ENCODE measurements around the gene APP.

APP gene

DNA sequence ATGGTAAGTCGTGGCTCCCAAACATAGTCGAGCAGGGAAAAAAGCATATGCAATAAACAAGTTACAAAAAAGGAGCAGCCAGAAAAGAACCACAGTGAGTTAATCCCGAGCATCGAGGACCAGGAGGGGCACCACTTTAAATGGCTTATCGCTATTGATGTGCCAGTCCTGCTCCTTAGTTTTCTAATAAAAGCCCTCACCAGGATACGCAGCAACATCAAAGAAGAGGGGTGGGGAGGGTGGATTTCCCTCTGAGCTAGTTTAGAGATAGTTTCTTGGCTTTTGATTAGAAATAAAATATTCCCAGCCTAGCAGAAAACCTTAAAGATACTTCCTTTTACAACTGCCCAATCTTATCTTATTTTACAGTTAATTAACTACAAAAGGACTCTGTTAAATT is 265.4 kb downstream of the APP start:
- H3K4me3 ChIP-seq (ENCODE audit: insufficient read depth, low read depth, low read length) = no peak overlapping the region
- peaks cover 9% of the 10 kb centered on the region for H3K36me3 ChIP-seq (ENCODE audit: control insufficient read depth, insufficient read depth, low read length)
- 55 to 60% methylated on average over 5 to 6 of the region's 6 CpGs for WGBS, 2 experiments
- no peaks in the 10 kb centered on the region for H3K27me3 ChIP-seq (ENCODE audit: control insufficient read depth, insufficient read depth, low read length, poor library complexity, severe bottlenecking)
- no peak overlapping the region for H3K27ac ChIP-seq (ENCODE audit: insufficient read depth, low read depth, low read length, poor library complexity, severe bottlenecking)
- H3K9me3 ChIP-seq (ENCODE audit: control insufficient read depth, low read length) = no peaks in the 10 kb centered on the region
- H3K4me1 ChIP-seq (ENCODE audit: control insufficient read depth, insufficient read depth, low read length) = peaks cover 14% of the 10 kb centered on the region

- 100% methylated on average over 1 of the region's 1 CpG; no CpG with 5 or more reads in 1 of the 2 experiments for WGBS, 2 experiments
- Histone ChIP-seq H3K27ac (ENCODE audit: insufficient read depth, low read depth, low read length, poor library complexity, severe bottlenecking) (no peak overlapping the region), H3K4me1 (ENCODE audit: control insufficient read depth, insufficient read depth, low read length) (peaks cover 14% of the 10 kb centered on the region), H3K36me3 (ENCODE audit: control insufficient read depth, insufficient read depth, low read length) (peaks cover 11% of the 10 kb centered on the region), H3K4me3 (ENCODE audit: insufficient read depth, low read depth, low read length) (no peak overlapping the region), H3K27me3 (ENCODE audit: control insufficient read depth, insufficient read depth, low read length, poor library complexity, severe bottlenecking) (no peaks in the 10 kb centered on the region), H3K9me3 (ENCODE audit: control insufficient read depth, low read length) (no peaks in the 10 kb centered on the region)
Observed at GRCh38 chr21:25904044-25904695, 266.4 kb downstream of the APP start.

DNA sequence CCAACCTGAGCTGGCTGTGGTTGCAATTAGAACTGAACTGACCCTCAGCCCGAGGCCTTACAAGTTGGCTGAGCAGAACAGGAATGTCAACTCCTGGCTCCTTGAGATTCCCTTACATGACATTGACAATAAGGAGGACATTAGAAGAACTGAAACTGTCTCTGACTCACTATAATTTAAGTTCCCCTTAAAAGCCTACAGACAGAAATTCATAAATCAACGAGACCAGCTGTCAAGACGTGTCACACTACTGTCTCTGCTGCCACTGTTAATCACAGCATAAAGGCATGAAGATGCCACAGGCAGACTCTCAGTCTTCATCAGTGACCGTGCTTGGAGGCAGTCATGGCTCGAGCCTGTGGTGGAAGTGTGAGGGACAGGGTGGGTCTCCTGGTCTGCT is 267.0 kb downstream of the APP start:
- WGBS, 2 experiments = 95 to 98% methylated on average over 5 of the region's 5 CpGs
- Histone ChIP-seq H3K27me3 (ENCODE audit: control insufficient read depth, insufficient read depth, low read length, poor library complexity, severe bottlenecking) (no peaks in the 10 kb centered on the region), H3K4me3 (ENCODE audit: insufficient read depth, low read depth, low read length) (no peak overlapping the region), H3K27ac (ENCODE audit: insufficient read depth, low read depth, low read length, poor library complexity, severe bottlenecking) (no peak overlapping the region), H3K36me3 (ENCODE audit: control insufficient read depth, insufficient read depth, low read length) (peaks cover 16% of the 10 kb centered on the region), H3K9me3 (ENCODE audit: control insufficient read depth, low read length) (no peaks in the 10 kb centered on the region), H3K4me1 (ENCODE audit: control insufficient read depth, insufficient read depth, low read length) (peaks cover 14% of the 10 kb centered on the region)

DNA sequence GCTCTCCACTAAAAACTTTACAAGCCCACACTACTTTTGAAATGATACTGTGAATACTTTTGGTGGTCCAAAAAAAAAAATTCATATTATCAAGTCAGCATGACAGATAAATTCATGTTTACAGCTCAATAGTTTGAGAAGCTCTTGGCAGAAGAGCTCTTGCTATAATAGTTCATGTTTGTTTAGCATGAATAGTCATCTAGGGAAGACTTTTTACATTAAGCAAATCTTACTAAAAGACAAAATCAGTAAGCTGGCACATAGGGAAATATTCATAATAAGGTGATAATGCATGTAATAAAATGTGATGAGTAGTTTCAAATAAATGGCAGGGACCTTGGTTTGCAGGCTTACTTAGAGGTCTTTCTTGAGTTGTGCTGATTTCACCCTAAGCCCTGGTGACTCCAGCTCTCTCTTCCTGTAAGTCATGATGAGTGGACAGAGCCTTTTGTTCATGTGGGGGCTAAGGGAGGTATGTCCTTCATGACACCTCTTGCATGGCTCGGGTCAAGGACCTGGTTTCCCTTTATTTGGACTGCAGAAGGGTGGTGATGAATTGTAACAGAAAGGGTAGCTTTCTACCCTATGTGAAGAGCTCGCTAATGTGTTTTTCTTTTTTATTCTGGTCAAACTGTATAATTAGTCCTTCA is 269.1 kb downstream of the APP start:
- Histone ChIP-seq H3K27me3 (ENCODE audit: control insufficient read depth, insufficient read depth, low read length, poor library complexity, severe bottlenecking) (no peaks in the 10 kb centered on the region), H3K4me3 (ENCODE audit: insufficient read depth, low read depth, low read length) (no peak overlapping the region), H3K9me3 (ENCODE audit: control insufficient read depth, low read length) (no peaks in the 10 kb centered on the region), H3K27ac (ENCODE audit: insufficient read depth, low read depth, low read length, poor library complexity, severe bottlenecking) (no peak overlapping the region), H3K36me3 (ENCODE audit: control insufficient read depth, insufficient read depth, low read length) (peaks cover 30% of the 10 kb centered on the region), H3K4me1 (ENCODE audit: control insufficient read depth, insufficient read depth, low read length) (peaks cover 14% of the 10 kb centered on the region)
- WGBS, 2 experiments = 96 to 100% methylated on average over 2 of the region's 2 CpGs

- 91 to 93% methylated on average over 3 of the region's 3 CpGs for WGBS, 2 experiments
- H3K27me3 ChIP-seq (ENCODE audit: control insufficient read depth, insufficient read depth, low read length, poor library complexity, severe bottlenecking) = no peaks in the 10 kb centered on the region
- peaks cover 43% of the 10 kb centered on the region for H3K36me3 ChIP-seq (ENCODE audit: control insufficient read depth, insufficient read depth, low read length)
- H3K4me3 ChIP-seq (ENCODE audit: insufficient read depth, low read depth, low read length) = no peak overlapping the region
- H3K4me1 ChIP-seq (ENCODE audit: control insufficient read depth, insufficient read depth, low read length) = no peaks in the 10 kb centered on the region
- H3K9me3 ChIP-seq (ENCODE audit: control insufficient read depth, low read length) = no peaks in the 10 kb centered on the region
- peak overlapping the region; percentile 17 for H3K27ac ChIP-seq (ENCODE audit: insufficient read depth, low read depth, low read length, poor library complexity, severe bottlenecking)
Observed at GRCh38 chr21:25898671-25899070, 271.9 kb downstream of the APP start.

DNA sequence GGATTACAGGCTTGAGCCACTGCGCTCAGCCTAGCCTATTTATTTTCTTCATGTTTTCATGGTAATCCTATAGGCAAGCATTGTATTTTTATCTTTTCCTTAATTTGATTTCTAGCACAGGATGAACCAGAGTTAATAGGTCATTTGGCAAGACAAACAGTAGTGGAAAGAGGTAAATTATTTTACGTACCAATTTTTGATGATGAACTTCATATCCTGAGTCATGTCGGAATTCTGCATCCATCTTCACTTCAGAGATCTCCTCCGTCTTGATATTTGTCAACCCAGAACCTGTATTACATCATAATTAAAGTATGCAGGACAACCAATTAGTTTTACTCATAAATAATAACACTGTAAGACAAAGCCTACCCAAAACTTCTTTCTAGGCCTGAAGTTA is 273.2 kb downstream of the APP start:
- H3K36me3 ChIP-seq (ENCODE audit: control insufficient read depth, insufficient read depth, low read length) = peaks cover 43% of the 10 kb centered on the region
- H3K4me1 ChIP-seq (ENCODE audit: control insufficient read depth, insufficient read depth, low read length) = no peaks in the 10 kb centered on the region
- 92 to 95% methylated on average over 4 of the region's 4 CpGs for WGBS, 2 experiments
- no peaks in the 10 kb centered on the region for H3K27me3 ChIP-seq (ENCODE audit: control insufficient read depth, insufficient read depth, low read length, poor library complexity, severe bottlenecking)
- H3K9me3 ChIP-seq (ENCODE audit: control insufficient read depth, low read length) = no peaks in the 10 kb centered on the region
- no peak overlapping the region for H3K4me3 ChIP-seq (ENCODE audit: insufficient read depth, low read depth, low read length)
- no peak overlapping the region for H3K27ac ChIP-seq (ENCODE audit: insufficient read depth, low read depth, low read length, poor library complexity, severe bottlenecking)

- Histone ChIP-seq H3K27me3 (ENCODE audit: control insufficient read depth, insufficient read depth, low read length, poor library complexity, severe bottlenecking) (no peaks in the 10 kb centered on the region), H3K4me3 (ENCODE audit: insufficient read depth, low read depth, low read length) (no peak overlapping the region), H3K9me3 (ENCODE audit: control insufficient read depth, low read length) (no peaks in the 10 kb centered on the region), H3K36me3 (ENCODE audit: control insufficient read depth, insufficient read depth, low read length) (peaks cover 44% of the 10 kb centered on the region), H3K4me1 (ENCODE audit: control insufficient read depth, insufficient read depth, low read length) (no peaks in the 10 kb centered on the region), H3K27ac (ENCODE audit: insufficient read depth, low read depth, low read length, poor library complexity, severe bottlenecking) (no peak overlapping the region)
- WGBS, 2 experiments = 95 to 100% methylated on average over 3 to 4 of the region's 4 CpGs
Observed at GRCh38 chr21:25896501-25897056, 274.0 kb downstream of the APP start.

DNA sequence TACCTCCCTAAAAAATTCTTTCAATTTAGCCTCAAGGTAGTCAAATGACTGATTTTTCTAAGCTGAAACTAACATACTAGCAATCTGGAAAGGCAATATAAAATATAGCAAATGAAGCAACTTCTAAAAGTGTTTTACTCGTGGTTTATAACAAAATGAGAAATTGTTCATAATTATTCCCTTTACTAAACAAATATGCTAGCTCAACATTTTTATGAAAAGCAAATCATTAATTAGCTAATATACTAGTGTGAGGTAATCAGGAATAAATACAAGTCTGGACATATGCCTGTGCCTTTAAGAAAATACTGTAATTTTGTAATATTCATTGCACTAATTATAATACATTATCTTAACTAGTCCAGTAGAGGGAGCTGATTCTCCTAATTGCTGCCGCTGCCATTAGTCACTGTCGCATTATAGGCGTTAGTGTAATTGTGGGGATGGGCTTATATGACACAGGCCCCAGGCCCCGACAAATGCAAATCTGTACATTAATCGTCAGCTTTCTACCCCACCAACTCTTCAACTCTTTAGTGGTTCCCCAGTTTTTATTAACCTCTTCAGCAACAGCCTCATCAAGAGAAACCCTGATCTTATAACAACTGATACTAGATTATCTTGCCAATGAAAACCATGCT is 274.9 kb downstream of the APP start:
- H3K36me3 ChIP-seq (ENCODE audit: control insufficient read depth, insufficient read depth, low read length) = peaks cover 48% of the 10 kb centered on the region
- H3K27me3 ChIP-seq (ENCODE audit: control insufficient read depth, insufficient read depth, low read length, poor library complexity, severe bottlenecking) = no peaks in the 10 kb centered on the region
- no peaks in the 10 kb centered on the region for H3K4me1 ChIP-seq (ENCODE audit: control insufficient read depth, insufficient read depth, low read length)
- 86 to 90% methylated on average over 5 to 6 of the region's 6 CpGs for WGBS, 2 experiments
- no peak overlapping the region for H3K27ac ChIP-seq (ENCODE audit: insufficient read depth, low read depth, low read length, poor library complexity, severe bottlenecking)
- no peaks in the 10 kb centered on the region for H3K9me3 ChIP-seq (ENCODE audit: control insufficient read depth, low read length)
- no peak overlapping the region for H3K4me3 ChIP-seq (ENCODE audit: insufficient read depth, low read depth, low read length)

DNA sequence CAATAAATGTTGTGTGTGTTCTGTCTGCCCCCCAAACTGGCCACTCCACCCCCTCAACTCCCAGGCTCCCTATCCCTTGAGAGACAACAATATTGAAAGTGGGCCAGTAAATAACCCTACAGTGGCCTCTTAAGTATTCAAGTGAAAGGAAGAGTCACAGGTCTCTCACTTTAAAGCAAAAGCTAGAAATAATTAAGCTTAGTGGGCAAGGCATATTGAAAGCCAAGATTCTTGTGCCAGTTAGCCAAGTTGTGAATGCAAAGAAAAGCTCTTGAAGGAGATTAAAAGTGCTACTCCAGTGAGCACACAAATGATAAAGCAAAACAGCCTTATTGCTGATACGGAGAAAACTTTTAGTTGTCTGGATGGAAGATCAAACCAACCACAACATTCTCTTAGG is 277.4 kb downstream of the APP start:
- H3K27me3 ChIP-seq (ENCODE audit: control insufficient read depth, insufficient read depth, low read length, poor library complexity, severe bottlenecking) = no peaks in the 10 kb centered on the region
- H3K27ac ChIP-seq (ENCODE audit: insufficient read depth, low read depth, low read length, poor library complexity, severe bottlenecking) = no peak overlapping the region
- 100% methylated on average over 1 of the region's 1 CpG for WGBS, 2 experiments
- peaks cover 43% of the 10 kb centered on the region for H3K36me3 ChIP-seq (ENCODE audit: control insufficient read depth, insufficient read depth, low read length)
- no peak overlapping the region for H3K4me3 ChIP-seq (ENCODE audit: insufficient read depth, low read depth, low read length)
- H3K4me1 ChIP-seq (ENCODE audit: control insufficient read depth, insufficient read depth, low read length) = no peaks in the 10 kb centered on the region
- no peaks in the 10 kb centered on the region for H3K9me3 ChIP-seq (ENCODE audit: control insufficient read depth, low read length)

GRCh38 chr21:25891596-25891995 is 279.0 kb downstream of the APP start:
- no peak overlapping the region for H3K27ac ChIP-seq (ENCODE audit: insufficient read depth, low read depth, low read length, poor library complexity, severe bottlenecking)
- H3K4me3 ChIP-seq (ENCODE audit: insufficient read depth, low read depth, low read length) = no peak overlapping the region
- H3K36me3 ChIP-seq (ENCODE audit: control insufficient read depth, insufficient read depth, low read length) = peaks cover 38% of the 10 kb centered on the region
- H3K9me3 ChIP-seq (ENCODE audit: control insufficient read depth, low read length) = no peaks in the 10 kb centered on the region
- H3K4me1 ChIP-seq (ENCODE audit: control insufficient read depth, insufficient read depth, low read length) = no peaks in the 10 kb centered on the region
- WGBS, 2 experiments = 93 to 94% methylated on average over 3 to 4 of the region's 5 CpGs
- H3K27me3 ChIP-seq (ENCODE audit: control insufficient read depth, insufficient read depth, low read length, poor library complexity, severe bottlenecking) = no peaks in the 10 kb centered on the region
